WI38 (cell line): Measurements from ENCODE around the gene GSE1.

Experiments used
- H3K4me3 ChIP-seq: 2 replicates; pipeline ENCODE4 v1.5.1; 2011; ENCODE audit warnings: low read depth, mild to moderate bottlenecking, control low read depth, low read length
- TF ChIP-seq, protein P1 (sequence below): IDR thresholded peaks from 2 replicates; pipeline ENCODE4 v1.5.1; 2012; ENCODE audit warnings: low read depth, mild to moderate bottlenecking, control low read depth, low read length

Gene GSE1

GRCh38 chr16:85624646-85625045 lies 11.5 kb downstream of the GSE1 start:
- TF ChIP-seq, protein P1, sequence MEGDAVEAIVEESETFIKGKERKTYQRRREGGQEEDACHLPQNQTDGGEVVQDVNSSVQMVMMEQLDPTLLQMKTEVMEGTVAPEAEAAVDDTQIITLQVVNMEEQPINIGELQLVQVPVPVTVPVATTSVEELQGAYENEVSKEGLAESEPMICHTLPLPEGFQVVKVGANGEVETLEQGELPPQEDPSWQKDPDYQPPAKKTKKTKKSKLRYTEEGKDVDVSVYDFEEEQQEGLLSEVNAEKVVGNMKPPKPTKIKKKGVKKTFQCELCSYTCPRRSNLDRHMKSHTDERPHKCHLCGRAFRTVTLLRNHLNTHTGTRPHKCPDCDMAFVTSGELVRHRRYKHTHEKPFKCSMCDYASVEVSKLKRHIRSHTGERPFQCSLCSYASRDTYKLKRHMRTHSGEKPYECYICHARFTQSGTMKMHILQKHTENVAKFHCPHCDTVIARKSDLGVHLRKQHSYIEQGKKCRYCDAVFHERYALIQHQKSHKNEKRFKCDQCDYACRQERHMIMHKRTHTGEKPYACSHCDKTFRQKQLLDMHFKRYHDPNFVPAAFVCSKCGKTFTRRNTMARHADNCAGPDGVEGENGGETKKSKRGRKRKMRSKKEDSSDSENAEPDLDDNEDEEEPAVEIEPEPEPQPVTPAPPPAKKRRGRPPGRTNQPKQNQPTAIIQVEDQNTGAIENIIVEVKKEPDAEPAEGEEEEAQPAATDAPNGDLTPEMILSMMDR = no peak
- no peak overlapping the region for H3K4me3 ChIP-seq

DNA sequence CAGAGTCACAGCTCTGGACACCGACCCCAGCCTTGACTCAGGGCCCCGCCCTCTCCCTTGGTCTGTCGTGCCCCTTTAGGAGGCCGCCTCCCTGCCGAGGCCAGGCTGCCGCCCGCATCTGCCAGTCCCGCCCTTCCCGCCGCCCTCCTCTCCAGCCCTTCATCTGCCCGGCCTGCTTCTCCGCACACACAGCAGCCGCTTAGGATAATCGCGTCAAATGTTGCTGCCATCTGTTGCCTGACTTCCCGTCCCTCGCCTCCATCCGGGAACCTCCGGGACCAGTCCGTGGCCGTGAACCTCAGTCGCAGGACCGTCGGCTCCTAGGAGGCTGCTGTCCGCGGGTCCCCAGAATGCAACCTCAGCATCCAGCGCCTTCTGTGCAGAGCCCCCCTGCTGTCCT lies 11.9 kb downstream of the GSE1 start:
- H3K4me3 ChIP-seq = no peak overlapping the region
- TF ChIP-seq, protein P1 = no peak

DNA sequence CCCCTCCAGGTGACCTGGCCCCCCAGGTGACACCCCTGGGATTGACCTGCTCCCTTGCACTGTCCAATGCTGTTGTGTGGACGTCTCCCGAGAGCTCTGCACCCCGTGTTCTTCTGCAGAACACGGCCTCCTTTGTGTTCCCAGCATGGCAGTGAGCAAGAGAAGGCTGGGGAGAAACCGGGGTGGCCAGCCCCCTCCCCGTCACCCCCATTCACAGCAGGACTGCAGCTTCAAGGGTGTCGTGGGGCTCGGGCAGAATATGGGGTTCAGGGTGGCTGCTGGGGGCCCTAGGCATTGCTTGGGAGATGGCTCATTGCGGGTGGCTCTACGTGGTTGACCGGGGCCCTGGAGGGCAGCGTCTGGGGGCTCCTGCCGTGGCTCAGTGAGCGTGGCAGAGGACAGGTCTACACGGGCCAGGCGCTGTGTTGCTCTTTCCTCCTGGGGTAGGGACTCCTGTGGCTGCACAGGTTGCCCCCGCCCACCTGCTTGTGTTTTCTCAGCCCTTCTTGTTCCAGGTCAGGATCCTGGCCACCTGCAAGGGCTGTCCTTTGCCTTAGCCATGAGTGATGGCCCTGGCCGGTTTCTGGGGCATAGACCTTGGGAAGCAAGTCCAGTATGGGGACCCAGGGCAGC lies 12.5 kb downstream of the GSE1 start:
- TF ChIP-seq, protein P1 = no peak

GRCh38 chr16:85626191-85626981 lies 13.3 kb downstream of the GSE1 start:
- TF ChIP-seq, protein P1 = no peak
- H3K4me3 ChIP-seq = no peak overlapping the region

More for the DNA sequence above, 12.5 kb downstream of the GSE1 start:
- no peak overlapping the region for H3K4me3 ChIP-seq

DNA sequence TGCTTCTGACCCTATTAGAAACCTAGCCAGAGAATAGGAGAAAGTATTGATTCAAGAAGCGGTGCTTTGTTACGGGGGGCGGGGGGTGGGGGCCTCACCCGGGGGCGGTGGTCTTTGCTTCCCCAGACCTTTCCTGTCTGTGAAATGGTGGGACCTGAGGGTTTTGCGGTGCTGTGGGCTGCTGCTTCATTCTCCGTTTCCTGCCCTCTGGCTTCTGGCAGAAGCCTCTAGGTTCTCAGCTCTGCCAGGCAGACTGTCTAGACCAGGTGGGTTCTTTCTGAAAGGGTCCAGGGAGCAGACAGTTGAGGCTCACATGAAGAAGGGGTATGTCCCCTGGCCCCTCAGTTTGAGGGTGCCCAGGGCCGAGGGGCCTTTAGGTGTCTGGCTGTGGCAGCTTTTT lies 14.0 kb downstream of the GSE1 start:
- TF ChIP-seq, protein P1 = no peak

DNA sequence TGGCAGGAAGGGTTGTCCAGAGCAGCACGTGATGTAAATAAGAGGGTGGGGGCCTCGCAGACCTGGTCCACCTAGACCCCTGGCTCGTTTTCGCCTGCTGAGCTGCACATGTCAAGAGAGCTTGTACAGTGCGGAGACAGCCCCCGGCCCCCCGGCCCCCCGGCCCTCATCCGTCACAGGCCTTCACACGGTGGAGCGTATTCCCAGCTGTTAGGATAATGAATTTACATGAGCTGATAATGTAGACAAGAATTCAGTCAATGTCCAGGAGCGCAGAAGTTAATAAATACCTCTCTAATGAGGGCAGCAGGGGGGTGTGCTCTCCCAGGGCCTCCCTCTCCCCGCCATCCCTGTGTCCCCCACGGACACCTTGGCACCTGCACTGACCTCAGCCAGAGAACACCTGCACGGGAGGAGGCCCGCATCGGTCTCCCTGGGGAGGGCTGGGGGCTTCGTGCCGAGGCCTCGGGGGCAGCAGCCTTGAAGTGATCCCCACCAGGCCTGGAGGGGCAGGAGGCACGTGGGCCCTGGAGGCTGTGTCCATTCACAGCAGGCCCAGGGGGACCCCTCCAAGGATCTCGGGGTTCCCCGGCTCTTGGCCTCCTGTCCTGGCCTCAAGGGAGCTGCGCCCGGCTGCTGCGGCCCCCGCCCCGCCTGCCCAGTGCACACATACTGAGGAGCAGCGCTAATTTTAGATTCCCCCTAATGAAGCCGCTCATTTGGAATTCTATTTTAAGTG lies 14.6 kb downstream of the GSE1 start:
- no peak overlapping the region for H3K4me3 ChIP-seq
- TF ChIP-seq, protein P1 = no peak

More for the DNA sequence above, 14.0 kb downstream of the GSE1 start:
- H3K4me3 ChIP-seq = no peak overlapping the region

- TF ChIP-seq, protein P1 = no peak
- H3K4me3 ChIP-seq = no peak overlapping the region
Observed at GRCh38 chr16:85628265-85628556, 15.1 kb downstream of the GSE1 start.
